HG02852 (cell line): ENCODE data around the gene MMP25.

ENCODE experiments used
- ATAC-seq: cut with Tn5 transposase; IDR thresholded peaks from one replicate; pipeline ENCODE4 v1.9.1; 2021; ENCODE audit warnings: mild to moderate bottlenecking, moderate library complexity; ENCODE audit not compliant: unreplicated experiment

MMP25 gene, protein sequence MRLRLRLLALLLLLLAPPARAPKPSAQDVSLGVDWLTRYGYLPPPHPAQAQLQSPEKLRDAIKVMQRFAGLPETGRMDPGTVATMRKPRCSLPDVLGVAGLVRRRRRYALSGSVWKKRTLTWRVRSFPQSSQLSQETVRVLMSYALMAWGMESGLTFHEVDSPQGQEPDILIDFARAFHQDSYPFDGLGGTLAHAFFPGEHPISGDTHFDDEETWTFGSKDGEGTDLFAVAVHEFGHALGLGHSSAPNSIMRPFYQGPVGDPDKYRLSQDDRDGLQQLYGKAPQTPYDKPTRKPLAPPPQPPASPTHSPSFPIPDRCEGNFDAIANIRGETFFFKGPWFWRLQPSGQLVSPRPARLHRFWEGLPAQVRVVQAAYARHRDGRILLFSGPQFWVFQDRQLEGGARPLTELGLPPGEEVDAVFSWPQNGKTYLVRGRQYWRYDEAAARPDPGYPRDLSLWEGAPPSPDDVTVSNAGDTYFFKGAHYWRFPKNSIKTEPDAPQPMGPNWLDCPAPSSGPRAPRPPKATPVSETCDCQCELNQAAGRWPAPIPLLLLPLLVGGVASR

DNA sequence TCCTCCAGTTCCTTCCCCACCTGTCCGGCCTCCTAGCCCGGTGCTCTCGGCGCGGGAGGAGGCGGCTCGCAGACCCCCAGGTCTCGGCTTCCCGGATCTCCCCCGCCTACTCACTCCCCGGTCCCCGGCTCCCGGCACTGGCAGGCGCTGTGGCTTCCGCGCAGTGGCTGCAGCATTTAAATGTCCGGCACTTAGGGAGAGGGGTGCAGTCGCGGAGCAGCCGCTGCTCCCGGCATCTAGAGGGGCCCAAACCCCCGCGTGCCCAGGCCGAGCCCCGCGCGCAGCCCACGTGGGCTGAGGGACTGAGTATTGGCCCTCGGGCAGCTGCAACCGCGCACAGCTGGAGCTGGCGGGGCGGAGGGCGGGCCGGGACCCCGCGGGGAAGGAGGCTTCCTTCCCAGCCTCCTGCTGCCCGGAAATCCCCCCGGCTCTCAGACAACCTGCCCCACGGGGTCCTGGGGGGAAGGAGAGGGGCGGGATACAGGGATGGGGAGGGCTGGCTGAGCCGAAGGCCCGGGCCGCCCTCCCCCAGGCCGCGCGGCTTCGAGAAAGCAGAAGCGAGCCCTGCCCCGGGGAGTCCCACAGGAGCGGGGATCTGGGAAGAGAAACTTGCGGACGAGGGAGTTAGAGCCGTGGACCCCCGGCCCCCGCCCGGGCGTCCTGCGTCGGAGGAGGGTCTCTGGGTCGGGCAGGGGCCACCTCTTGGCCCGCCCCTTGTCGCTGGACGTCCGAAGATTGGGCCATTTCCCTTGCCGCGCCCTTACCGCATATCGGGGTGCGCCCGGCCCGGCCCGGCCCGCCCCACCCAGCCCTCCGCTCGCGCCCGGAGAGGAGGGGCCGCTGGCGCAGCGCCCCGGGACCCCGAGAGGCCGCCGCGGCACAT, at the start of gene MMP25:
Gene MMP25, plus strand, starts transcription at position 804 of the 883 bp plus-strand sequence. CDS start 357 bp downstream, outside the sequence.
- no peak for ATAC-seq

DNA sequence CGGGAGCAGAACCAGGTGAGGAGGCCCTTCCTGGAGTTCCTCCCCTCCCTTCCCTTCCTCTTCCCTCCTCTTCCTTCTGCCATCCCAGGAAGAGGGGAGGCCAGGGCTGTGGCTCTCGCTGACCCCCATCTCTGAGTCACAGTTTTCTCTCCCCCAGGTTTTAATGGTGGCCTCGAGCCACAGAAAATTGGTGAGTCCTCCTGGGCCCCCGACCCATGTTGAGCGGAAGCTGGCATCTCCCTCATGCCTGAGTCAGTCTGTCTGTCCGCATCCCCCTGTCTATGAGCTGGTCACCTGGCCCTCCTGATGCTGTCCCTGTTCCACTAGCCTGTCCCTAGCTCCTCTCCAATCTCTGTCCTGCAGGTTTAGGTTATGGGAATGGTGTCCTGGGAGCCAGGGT, 46.4 kb upstream of the MMP25 start:
- ATAC-seq = no peak

DNA sequence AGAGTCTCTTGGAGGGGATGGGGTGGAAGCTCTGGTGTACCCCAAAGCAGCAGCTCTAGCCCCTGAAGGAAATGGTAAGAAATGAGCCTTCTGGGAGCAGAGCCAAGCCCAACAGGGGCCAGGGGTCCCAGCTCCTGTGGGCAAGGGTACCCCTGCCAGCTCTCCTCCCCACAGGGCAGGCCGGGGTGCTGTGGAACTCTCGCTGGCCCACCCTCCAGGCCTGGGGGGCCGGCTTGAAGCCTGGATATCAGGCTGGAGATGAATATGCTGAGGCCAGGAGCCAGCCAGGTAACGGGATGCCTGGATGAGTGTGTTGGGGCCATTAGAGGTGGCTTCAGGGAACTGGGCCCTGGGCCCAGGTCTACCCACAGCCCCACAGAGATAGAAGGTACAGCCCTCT, 45.8 kb upstream of the MMP25 start:
- ATAC-seq = no peak

DNA sequence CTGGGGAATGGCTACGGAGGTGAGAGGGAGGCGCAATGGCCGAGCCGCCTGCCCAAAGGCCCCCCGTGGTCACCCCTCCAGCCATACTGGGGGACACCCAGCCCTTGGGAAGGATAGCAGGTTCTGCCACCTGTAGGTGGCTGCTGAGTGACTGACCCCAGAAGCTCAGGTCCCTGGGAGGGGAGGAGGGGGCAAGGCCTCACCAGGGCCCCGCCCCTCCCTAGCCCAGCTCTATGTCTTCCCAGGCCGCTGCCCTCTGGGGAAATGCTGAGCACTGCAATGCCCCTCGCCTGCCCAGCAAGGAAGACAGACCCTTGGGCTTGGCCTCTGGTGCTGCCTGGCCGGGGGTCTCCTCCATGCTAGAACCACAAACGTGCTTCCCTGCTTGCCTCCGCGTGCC, 45.0 kb upstream of the MMP25 start:
- ATAC-seq = no peak

DNA sequence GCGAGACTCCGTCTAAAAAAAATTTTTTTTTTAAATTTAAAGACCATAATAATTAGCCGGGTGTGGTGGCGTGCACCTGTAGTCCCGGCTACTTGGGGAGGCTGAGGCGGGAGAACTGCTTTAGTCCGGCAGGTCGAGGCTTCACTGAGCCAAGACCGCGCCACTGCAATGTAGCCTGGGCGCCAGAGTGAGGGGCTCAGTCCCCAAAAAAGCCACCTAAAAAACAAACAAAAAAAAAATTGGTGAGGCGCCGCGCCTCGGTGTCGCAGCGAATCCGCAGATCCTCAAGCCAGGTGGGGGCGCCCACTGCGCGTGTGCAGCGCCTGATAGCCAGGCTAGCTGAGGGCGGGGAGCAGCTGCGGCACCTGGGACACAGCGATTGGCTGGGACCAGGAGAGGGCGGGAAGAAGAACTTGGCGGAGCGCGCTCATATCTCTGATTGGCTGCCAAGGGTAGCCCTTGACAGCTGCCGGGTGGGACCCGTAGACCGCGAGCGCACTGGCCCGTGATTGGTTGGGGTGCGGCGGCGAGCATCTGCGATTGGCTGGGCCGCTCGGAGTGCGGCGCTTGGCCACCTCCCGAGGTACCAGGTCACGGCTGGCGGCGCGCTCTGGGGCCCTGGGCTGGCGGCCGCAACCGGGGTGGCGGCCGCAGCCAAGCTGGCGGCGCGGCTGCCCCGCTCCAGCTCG, 42.6 kb upstream of the MMP25 start:
- ATAC-seq = peak; percentile 97

DNA sequence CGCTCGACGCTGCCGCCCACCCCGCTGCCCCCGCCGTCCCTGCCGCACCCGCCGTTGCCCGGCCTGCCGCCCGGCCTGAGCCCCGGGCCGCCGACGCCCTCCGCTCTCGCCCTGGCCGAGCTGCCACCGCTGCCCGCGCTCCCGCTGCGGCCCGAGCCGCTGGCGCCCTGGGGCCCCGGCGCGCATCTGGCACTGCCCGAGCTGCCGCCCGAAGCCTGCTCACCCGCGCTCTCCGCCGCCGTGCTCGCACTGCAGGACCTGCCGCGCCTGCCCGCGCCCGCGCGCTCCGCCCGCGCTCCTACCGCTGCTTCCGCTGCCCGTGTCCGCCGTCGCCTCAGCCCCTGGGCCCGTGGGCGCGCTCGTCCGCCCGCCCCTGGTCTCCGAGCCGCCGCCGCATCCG, 42.0 kb upstream of the MMP25 start:
- ATAC-seq = peak; percentile 9

DNA sequence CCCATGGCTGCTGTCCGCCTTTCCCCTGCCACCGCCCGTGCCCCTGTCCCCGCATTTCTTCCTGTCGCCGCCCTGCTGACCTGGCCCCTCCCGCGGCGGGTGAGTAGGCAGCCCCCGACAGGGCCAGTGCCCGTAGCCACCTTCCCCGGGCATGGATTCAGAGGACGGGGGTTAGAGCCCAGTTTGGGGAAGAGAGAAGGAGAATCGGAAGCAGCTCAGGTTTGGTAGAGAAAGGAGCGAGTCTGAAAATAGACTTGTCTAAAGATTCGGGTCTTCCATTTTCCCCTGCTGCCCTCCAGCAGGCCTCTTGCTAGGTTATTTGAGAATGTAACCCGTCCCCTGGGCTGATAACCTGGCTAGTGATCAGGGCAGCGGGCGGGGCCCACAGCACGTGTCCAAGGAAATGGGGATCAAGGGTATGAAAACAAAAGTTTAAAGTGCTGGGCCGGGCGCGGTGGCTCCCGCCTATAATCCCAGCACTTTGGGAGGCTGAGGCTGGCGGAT, 41.5 kb upstream of the MMP25 start:
- no peak for ATAC-seq

DNA sequence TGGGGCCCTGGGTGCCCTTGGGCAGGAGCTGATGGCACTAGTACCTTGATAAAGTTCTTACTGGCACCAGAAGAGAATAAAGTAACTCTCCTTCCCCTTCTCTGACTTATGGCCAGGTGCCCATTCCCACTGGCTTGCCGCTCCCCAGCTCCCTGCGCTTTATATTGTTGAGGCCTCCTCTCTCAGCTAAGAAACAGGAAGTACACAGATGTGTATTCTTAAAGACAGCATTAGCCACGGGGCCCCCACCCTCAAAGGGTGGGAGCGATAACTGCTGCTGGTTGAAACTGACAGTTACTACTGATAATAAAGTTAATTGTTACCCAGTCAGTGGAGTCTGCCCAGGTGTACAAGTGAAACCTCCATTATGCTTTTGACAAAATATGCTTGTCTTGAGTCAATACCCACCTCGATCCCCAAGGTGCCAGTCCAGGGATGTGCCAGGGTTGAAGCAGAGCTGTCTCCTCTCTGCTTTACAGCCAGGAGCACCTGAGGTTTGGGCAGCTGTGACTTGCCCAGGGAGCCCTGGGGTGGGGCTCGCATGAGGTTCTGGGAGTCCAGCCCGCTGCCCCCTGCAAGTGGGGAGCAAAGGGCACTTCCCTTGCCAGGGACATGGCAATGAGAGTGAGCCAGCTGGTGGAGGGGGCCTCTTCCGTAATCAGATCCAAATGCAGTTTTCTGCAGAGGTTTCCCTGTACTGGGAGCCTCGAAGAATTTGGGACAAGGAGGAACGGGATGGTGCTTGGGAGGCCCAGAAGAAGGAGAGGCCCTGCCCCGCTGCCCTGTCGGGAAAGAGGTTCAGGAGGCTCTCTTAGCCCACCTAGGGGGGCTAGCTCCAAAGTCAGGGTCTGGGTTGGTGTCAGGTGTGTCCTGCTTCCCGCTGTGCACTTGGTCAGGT, 39.1 kb upstream of the MMP25 start:
- ATAC-seq = no peak

DNA sequence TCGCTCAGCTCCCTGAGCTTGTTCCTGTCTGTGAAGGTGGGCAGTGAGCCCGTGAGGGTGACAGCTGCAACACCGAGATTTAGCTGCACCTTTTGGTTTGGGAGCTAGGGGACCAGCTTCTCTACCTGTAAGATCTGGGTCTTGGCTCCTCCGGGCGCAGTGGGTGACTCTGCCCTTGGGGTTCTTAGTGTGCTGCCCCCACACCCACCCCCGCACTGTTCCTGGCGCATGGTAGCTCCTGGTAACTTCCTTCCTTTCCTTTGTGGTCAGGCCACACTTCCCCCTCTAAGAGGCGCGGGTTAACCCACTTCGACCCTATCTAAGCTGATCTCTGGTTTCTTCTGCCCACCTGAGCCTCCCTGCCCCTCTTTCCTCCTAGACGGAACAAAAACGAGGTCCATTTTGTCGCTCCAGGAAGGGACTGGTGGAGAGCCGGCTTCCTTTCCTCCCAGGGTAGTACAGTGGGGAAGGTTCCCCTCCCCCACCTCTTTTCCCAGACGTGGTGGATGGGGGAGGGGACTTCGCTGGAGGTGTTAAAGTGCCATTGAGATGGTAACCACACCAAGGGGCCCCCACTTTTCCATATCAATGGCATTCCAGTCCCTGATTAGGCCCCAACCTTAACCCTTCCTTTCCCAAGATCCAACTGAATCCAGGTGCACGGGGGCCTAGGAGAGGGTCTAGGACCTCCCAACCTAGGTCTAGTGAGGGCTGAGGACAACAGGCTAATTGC, 38.2 kb upstream of the MMP25 start:
- no peak for ATAC-seq

DNA sequence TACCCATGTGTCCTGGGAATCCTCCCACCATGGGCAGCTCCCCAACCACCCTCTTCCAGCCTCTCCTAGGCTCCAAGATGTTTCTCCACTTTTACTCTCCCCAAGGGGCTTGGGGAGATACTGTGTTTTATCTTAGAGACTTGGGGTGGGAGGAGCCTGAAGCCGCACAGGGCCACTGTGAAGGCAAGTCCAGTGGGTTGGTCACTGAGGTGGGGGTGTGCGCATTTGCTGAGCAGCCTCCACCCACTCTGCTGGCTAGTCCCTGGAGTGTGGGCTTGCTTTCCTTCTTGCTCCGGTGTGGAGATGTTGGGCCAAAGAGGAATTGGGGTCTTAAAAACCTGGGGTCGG, 37.7 kb upstream of the MMP25 start:
- ATAC-seq = no peak

DNA sequence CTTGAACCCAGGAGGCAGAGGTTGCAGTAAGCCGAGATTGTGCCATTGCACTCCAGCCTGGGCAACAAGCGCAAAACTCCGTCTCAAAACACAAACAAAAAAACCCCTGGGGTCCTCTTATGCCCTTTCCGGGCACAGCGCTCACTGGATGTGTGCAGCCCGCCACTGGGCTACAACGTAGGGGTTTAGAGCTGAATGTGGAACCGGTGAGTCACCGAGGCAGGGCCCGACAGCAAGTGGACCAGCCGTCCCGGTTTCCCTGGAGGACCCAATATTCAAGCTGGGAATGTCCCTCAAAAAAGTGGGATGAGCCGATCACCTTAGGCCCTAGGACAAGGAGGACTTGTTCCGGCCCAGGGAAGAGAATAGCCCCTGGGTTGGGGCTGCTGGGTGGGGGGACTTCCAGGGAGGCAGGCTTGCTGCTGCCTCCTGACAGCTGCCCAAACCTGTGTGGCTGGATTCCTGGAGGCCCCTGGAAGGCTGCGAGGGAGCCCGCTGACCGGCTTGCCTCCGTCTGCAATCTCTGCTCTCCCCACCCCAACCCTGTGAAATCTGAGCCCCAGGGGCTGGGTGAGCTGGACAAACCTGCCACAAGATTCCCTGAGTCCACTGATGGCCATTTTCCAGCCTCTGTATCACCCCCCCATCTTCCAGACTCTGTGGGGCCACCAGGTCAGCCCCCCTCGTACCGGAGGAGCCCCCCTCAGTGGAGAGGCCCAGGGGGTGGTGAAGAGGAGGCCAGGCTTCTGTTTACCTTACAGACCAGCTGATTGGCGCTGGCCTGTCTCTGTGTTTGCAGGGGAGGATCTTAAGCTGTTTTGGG, 36.6 kb upstream of the MMP25 start:
- ATAC-seq = no peak

DNA sequence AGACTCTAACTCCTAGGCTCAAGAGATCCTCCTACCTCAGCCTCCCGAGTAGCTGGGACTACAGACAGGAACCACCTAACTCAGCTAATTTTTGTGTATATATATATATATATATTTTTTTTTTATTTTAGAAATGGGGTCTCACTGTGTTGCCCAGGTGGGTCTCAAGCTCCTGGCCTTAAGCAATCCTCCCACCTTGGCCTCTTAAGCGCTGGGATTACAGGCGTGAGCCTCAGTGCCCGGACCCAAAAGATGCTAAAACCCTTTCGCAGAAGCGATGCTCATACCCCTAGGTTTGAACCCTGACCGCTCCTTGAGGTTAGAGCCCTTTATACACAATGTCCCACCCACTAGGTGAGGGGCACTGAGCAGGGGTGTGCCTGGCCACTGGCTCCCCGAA, 35.9 kb upstream of the MMP25 start:
- no peak for ATAC-seq

DNA sequence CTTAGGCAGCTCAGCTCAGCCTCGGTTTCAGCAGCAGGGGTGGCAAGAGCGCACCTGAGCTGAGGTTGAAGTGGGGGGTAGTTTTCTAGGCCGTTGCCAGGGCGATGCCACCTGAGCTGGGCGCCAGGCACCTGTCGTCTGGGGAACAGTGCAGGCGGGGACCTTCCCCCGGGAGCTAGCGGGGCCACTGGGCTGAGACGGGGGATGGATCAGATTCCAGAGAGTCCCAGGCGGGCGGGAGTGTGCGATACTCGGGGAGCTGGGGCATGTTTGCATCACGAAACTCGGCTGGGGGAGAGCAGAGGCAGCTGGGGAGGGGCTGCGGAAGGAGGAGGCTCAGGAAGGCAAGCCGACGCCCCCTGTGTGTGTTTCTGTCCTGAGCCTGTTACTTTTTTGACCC, 34.1 kb upstream of the MMP25 start:
- ATAC-seq = no peak

DNA sequence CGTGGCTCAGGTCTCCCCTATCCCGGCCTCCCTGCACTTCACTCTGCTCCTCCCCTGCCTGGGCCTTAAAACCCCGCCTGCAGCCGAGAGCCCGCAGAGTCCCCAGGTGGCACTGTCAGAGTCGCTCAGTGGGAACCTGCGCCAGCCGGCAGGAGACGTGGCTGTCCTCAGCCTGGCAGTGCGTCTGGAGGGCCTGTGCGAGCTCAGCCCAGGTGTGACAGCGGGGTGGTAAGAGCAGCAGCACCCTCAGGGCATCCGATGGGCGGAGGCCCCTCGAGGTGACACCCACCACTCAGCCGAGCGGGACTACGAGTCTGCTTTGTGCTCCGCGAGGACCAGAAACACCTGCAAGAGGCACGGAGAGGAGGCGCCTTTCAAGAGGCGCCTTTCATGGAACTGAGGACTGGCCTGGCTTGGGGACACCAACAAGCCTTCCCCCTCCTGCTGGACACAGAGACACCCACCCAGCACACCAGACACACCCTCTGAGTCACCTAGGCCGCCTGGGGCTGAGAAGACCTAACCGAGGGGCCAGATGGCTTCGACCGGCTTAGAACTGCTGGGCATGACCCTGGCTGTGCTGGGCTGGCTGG, 33.4 kb upstream of the MMP25 start, which contains the start of gene CLDN9:
Gene CLDN9, plus strand, starts transcription at position 96 of the 593 bp plus-strand sequence. Its CDS starts 440 bp downstream, at position 536.
- no peak for ATAC-seq

DNA sequence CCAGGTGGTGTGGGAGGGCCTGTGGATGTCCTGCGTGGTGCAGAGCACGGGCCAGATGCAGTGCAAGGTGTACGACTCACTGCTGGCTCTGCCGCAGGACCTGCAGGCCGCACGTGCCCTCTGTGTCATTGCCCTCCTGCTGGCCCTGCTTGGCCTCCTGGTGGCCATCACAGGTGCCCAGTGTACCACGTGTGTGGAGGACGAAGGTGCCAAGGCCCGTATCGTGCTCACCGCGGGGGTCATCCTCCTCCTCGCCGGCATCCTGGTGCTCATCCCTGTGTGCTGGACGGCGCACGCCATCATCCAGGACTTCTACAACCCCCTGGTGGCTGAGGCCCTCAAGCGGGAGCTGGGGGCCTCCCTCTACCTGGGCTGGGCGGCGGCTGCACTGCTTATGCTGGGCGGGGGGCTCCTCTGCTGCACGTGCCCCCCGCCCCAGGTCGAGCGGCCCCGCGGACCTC, 32.8 kb upstream of the MMP25 start:
- no peak for ATAC-seq

DNA sequence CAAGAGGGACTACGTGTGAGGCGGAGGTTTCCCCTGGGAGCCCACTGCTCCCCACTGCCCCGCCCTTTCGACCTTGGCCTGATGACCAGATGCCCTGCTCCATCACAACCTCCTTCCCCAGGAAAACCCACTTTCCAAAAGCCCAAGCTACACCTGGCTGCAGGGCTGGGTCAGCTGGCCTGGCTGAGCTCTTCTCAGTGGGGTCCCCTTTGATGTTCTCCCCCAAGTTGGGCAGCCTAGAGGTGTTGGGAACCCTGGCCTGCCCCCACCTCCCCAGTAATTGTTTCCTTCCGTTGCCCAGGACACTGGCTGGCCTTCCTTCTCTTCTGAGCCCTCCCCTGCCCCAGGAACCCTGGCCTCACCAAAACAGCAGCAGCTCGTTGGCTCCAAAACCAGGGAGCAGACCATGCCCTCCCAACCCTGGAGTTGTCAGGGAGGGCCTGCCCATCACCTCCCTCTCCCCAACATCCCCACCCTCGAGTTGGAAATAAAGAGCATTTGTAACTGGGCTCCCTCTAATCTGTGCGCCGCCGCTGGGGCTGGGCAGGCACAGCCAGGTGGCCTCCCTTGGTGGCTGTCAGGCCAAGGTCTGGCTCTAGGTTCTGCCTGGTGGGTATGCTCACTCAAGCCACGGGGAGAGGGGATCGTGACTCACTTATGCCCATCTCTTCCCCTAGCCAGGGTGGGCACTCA, 32.2 kb upstream of the MMP25 start:
- no peak for ATAC-seq

DNA sequence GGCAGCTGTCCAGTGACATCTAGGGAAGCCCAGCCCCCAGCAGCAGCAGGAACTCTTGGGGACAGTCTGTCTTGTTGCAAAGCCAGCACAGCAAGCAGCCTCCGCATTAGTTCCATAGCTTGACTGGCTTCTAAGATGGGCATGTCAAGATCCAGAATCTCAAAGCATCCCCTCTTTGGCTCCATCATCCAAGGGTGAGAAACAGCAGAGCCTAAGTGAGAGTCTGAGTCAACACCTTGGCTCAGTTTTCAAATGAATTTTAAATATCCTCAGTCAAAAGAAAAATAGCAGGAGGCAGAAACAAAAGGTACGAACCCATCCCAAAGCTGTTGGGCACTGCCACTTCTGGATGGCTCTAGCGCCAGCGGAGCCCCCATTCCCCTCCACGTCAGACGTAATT, 31.4 kb upstream of the MMP25 start:
- no peak for ATAC-seq
